Cardiac fibroblast (primary cell): ENCODE data around the gene TUBB.

Experiments
- DNase-seq, 2 donors: peaks; one replicate each; pipeline versions ENCODE4 v3.0.0 to v3.0.0-alpha.2; 2010; ENCODE audit warnings: low read depth in 2 of 2
- H3K4me3 ChIP-seq, 2 donors: replicated peaks in 1 of 2; 1 replicate in 1 of 2; 2 replicates in 1 of 2; pipeline ENCODE4 v1.5.1; 2011; ENCODE audit warnings: low read depth in 2 of 2, low read length in 2 of 2, mild to moderate bottlenecking in 2 of 2, moderate library complexity in 1 of 2
- TF ChIP-seq, protein P1 (sequence below): IDR thresholded peaks from one replicate; pipeline ENCODE4 v1.5.1; 2011; ENCODE audit warnings: low read depth, mild to moderate bottlenecking, low read length, inconsistent platforms

Gene TUBB

DNA sequence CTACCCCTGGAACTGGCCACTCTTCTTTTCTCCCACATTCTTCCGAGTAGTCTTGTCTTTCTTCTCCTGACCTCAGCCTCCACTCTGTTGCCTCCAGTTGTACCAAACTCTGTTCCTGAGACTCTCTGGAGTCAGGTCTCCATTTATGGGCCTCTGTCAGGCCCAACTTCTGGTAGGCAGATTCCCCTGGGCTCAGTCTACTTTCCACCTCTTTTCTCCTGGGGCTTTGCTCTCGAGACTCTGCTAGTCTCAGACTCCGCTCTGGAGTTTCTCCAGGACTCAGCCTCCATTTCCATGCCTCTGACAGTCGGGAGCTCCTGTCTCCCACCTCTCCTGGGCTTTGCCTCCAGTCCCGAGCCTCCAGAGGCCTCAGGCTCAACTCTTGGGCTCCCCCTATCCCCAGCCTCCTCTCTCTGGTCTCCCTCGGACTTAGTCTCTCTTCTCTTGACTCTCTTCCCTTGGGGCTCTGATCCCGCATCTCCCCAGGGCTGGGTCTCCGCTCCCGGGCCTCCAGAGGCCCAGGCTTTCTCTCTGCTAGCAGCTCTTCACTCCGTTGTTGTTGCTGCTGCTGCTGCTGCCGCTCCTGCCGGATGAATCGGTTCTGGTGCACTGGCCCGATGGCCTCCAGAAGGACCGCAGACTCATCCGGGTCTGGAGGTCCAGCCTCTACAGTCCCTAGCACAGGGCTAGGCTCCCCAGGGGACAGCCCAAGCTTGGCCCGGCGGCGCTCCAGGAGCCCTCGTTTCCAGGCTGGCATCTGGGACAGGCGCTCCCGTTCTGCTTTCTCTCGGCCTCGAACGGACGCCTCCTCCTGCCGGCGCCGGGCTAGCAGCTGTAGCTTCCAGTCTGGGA lies 34.8 kb upstream of the TUBB start:
- peak; percentile 33 to 55 for DNase-seq
- TF ChIP-seq, protein P1, sequence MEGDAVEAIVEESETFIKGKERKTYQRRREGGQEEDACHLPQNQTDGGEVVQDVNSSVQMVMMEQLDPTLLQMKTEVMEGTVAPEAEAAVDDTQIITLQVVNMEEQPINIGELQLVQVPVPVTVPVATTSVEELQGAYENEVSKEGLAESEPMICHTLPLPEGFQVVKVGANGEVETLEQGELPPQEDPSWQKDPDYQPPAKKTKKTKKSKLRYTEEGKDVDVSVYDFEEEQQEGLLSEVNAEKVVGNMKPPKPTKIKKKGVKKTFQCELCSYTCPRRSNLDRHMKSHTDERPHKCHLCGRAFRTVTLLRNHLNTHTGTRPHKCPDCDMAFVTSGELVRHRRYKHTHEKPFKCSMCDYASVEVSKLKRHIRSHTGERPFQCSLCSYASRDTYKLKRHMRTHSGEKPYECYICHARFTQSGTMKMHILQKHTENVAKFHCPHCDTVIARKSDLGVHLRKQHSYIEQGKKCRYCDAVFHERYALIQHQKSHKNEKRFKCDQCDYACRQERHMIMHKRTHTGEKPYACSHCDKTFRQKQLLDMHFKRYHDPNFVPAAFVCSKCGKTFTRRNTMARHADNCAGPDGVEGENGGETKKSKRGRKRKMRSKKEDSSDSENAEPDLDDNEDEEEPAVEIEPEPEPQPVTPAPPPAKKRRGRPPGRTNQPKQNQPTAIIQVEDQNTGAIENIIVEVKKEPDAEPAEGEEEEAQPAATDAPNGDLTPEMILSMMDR: peak; percentile 31
- H3K4me3 ChIP-seq: peak overlapping the region; percentile 85 to 94

DNA sequence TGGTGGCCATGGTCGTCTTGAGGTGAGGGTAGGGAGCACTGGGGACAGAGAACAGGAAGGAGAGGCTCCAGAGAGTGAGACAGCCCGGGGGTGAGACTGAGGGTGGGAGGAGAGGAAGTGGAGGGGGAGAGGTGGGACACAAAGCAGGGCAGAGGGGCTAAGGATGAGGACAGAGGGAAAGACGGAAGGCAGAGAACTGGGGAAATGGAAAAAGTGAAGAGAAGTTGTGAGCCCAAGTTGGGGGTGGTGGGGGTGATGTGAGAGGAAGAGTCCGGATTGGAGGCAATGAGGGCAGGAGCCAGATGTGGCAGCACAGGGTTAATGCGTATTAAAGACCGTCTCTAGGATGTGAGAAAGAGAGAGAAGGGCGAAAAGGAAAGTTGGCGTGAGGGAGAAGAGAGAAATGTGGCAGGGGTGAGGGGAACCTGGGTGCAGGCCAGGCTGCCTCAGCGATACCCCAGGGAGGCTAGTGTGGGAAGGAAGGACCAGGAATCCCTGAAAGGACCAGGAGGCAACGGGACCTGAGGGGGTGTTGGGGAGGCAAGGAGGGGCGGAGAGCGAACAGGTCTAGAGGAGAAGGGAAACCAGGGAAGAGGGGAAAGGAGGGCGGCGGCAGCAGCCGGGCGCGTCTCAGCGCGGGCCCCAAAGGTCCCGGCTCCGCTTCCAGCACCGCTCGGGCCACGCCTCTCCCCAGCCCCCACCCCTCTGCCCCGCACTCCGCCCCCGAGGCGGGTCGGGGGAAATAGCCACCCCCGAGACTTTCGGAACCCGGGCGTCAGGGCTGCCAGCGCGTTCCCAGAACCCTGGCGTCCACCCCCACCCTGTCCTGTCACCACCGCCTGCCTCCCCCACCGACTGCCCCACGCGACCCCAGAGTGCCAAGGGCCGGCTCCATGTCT lies 33.9 kb upstream of the TUBB start, which contains the start of gene PPP1R18:
Gene PPP1R18, minus strand, starts transcription at position 637 of the 899 bp plus-strand sequence. Its CDS starts 627 bp downstream, at position 10.
- TF ChIP-seq, protein P1: no peak
- DNase-seq: peak; percentile 74 to 77
- peak within 1 kb of the TSS; percentile 85 to 94 for H3K4me3 ChIP-seq

DNA sequence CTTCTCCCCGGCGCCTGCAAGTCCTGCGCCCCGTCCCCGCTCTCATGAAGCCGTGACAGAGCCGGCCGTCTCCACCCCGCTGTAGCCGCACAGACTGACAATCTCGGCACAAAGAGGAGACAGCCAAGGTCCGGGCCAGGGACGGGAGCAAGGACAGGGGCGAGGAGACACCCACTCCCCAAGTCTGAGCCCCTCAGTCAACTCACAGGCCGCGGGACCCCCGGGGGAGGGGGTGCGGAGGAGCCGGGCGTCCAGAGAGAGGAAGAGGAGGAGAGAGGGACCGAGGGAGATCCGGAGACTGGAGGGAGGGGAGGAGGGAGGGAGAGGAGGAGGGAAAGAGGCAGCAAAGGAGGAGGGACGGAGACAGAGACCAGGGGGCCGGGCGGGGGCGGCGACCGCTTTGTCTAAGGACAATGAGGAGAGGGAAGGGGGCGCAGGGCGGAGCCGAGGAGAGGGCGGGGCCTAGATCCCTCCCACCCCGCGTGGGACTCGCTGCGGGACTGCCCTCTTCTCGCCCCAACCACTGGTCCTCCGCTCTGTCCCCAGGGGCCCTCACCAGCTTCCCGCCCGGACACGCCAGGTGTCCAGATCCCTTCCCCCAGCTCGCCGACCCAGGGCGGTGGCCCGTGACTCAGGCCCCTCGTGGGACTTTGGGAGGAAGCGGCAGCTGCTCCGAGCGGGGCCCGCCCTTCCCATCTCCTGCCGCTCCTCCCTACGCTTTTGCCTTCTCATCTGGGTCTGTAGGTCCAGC lies 33.1 kb upstream of the TUBB start:
- H3K4me3 ChIP-seq: peak overlapping the region; percentile 85 to 94
- peak; percentile 98 to 100 for DNase-seq
- TF ChIP-seq, protein P1: no peak

DNA sequence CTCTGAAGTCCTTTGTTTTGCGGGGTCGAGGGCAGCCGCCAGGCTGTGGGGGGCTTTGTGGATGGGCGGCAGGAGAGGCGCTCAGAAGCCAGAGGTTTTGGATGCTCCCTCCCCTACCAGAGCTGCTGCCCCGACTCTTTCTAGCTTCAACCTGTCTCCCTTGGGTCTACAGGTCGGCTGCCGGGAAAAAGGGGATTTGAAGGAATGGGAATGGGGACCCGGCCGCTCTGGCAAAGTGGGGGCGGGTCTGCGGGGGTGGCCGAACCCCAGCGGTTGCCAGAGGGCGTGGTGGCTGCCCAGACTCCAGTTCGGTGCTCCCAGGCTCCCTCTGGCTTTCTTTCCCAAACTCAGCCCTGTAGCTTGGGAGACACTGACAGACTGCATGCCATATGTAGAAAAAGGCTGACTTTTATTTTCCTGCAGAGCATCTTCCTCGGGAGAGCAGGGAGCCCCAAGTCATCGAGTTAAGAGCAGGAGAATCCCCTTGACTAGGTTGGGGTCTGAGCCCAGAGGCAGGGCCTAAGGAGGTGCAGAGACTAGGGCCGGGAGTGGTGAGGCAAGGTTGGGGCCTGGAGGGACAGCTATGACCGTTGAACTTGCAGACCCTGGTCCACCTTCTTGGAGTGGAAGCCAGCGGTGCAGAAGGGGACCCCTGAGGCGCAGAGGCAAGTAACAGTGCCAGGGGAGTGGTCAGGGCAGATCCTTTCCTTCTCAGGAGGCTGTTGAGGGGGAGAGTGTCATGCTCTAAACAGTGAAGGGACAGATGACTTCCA lies 32.3 kb upstream of the TUBB start:
- peak overlapping the region; percentile 85 to 94 for H3K4me3 ChIP-seq
- TF ChIP-seq, protein P1: peak; percentile 39
- peak; percentile 51 to 60 for DNase-seq

DNA sequence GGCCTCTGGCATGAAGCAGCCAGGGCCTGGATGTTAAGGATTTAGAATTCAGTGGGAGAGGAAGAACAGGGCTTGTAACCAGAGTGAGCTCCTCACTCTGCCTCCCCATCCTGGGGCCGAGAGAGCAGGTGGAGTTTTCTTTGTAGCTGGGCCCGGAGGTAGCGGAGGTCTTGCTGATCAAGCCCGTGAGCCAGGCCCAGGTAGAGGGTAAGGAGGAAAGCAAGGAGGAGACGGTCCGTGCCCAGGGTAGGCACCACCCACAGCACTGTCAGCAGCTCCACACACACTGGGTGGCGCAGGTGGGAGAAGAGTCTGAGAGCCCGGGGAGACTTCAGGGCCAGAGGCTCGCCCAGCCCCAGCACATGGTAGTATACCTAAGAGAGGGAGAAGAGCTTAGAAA lies 31.6 kb upstream of the TUBB start:
- H3K4me3 ChIP-seq: peak overlapping the region in 1 of 2 donors; percentile 94
- TF ChIP-seq, protein P1: no peak
- no peak for DNase-seq
